Measurements from ENCODE around the gene VPS29.
"Not testable (repeated sequence)": the region's sequence is repeated elsewhere in the genome, so short reads cannot be mapped to it uniquely, and the experiment has no call there.

The VPS29 gene

GRCh38 chr12:110528277-110528839, 26.4 kb upstream of the VPS29 start:
- no peak for DNase-seq (ENCODE audit: low read depth in 2 of 2)

- DNase-seq (ENCODE audit: low read depth in 2 of 2), result not testable (repeated sequence)
Observed at GRCh38 chr12:110520876-110521712, 19.2 kb upstream of the VPS29 start.

- not testable (repeated sequence) for DNase-seq (ENCODE audit: low read depth in 2 of 2)
Observed at GRCh38 chr12:110518014-110518413, 16.1 kb upstream of the VPS29 start.

- no peak for DNase-seq (ENCODE audit: low read depth in 2 of 2)
Observed at GRCh38 chr12:110516995-110517394, 15.1 kb upstream of the VPS29 start.

- DNase-seq (ENCODE audit: low read depth in 2 of 2), result no peak
Observed at GRCh38 chr12:110514363-110514762, 12.5 kb upstream of the VPS29 start.

- DNase-seq (ENCODE audit: low read depth in 2 of 2), result no peak
Observed at GRCh38 chr12:110513842-110514241, 11.9 kb upstream of the VPS29 start.

GRCh38 chr12:110508071-110508586, 6.2 kb upstream of the VPS29 start:
- DNase-seq (ENCODE audit: low read depth in 2 of 2), result no peak

- DNase-seq (ENCODE audit: low read depth in 2 of 2), result no peak
Observed at GRCh38 chr12:110505332-110505731, 3.4 kb upstream of the VPS29 start.

- DNase-seq (ENCODE audit: low read depth in 2 of 2), result no peak
Observed at GRCh38 chr12:110503432-110503831, 1.5 kb upstream of the VPS29 start.

GRCh38 chr12:110501399-110501751, 536 bp downstream of the VPS29 start:
- no peak for DNase-seq (ENCODE audit: low read depth in 2 of 2)

GRCh38 chr12:110498984-110499706, 2.8 kb downstream of the VPS29 start:
- DNase-seq (ENCODE audit: low read depth in 2 of 2), result no peak

GRCh38 chr12:110475426-110475825, 26.5 kb downstream of the VPS29 start:
- no peak for DNase-seq (ENCODE audit: low read depth in 2 of 2)

- DNase-seq (ENCODE audit: low read depth in 2 of 2), result peak; percentile 97
Observed at GRCh38 chr12:110468214-110469048, 33.5 kb downstream of the VPS29 start, which contains the start of the genes FAM216A and GPN3. Gene FAM216A (plus strand): TSS chr12:110468845. CDS start chr12:110468876, 31 bp downstream. Gene GPN3 (minus strand): TSS chr12:110468257. CDS start chr12:110468203, 54 bp downstream.

- DNase-seq (ENCODE audit: low read depth in 2 of 2), result no peak
Observed at GRCh38 chr12:110467847-110468213, 34.1 kb downstream of the VPS29 start.

GRCh38 chr12:110466791-110467190, 35.1 kb downstream of the VPS29 start:
- no peak for DNase-seq (ENCODE audit: low read depth in 2 of 2)

GRCh38 chr12:110465765-110466164, 36.1 kb downstream of the VPS29 start:
- not testable (repeated sequence) for DNase-seq (ENCODE audit: low read depth in 2 of 2)

- no peak for DNase-seq (ENCODE audit: low read depth in 2 of 2)
Observed at GRCh38 chr12:110465024-110465423, 36.9 kb downstream of the VPS29 start.

GRCh38 chr12:110461189-110461588, 40.7 kb downstream of the VPS29 start:
- not testable (repeated sequence) for DNase-seq (ENCODE audit: low read depth in 2 of 2)

GRCh38 chr12:110458756-110459155, 43.2 kb downstream of the VPS29 start:
- DNase-seq (ENCODE audit: low read depth in 2 of 2), result no peak

- no peak for DNase-seq (ENCODE audit: low read depth in 2 of 2)
Observed at GRCh38 chr12:110453569-110454296, 48.2 kb downstream of the VPS29 start.

- DNase-seq (ENCODE audit: low read depth in 2 of 2), result no peak
Observed at GRCh38 chr12:110451263-110451662, 50.6 kb downstream of the VPS29 start.
